Gastroesophageal sphincter (tissue), 3 donors: Measurements from ENCODE around the gene ZNF503.

Experiments used
- CTCF ChIP-seq, 4 experiments: fragments of 200-600 bp in 2 of 4; fragments of 450-650 bp in 2 of 4; sonication (generic) in 1 of 4; IDR thresholded peaks; one replicate each; pipeline ENCODE4 v1.5.1; 2017 to 2019; ENCODE audit warnings: antibody characterized with exemption in 4 of 4, mild to moderate bottlenecking in 2 of 4, moderate library complexity in 2 of 4
- POLR2A ChIP-seq, 2 donors: fragments of 450-650 bp; IDR thresholded peaks; one replicate each; pipeline ENCODE4 v1.6.1; 2017; ENCODE audit warnings: antibody characterized with exemption in 2 of 2, mild to moderate bottlenecking in 2 of 2, moderate library complexity in 1 of 2
- POLR2AphosphoS5 ChIP-seq: sonication (generic); formaldehyde crosslinking; IDR thresholded peaks from one replicate; pipeline ENCODE4 v1.6.1; 2017; ENCODE audit warnings: antibody characterized with exemption

GRCh38 chr10:75431180-75432111 is 29.9 kb upstream of the ZNF503 start, which contains the start of gene LRMDA:
- TF ChIP-seq CTCF (IDR thresholded peaks at IDR 0.05) (peak in 2 of 4 experiments; percentile 4 to 5), POLR2AphosphoS5 (peak; percentile 9), POLR2A (IDR thresholded peaks at IDR 0.05) (peak; percentile 8 to 25)
